Epithelial cell of esophagus (primary cell): Measurements from ENCODE around the gene KLHL21.

Experiments
- DNase-seq: peaks from one replicate; pipeline ENCODE4 v3.0.0; 2010; ENCODE audit warnings: low read depth
- H3K4me3 ChIP-seq: 2 replicates; pipeline ENCODE4 v1.5.1; 2011; ENCODE audit warnings: mild to moderate bottlenecking, low read length, control low read depth
- TF ChIP-seq, protein P1 (sequence below): IDR thresholded peaks from 2 replicates; pipeline ENCODE4 v1.5.1; 2011; ENCODE audit warnings: low read depth, mild to moderate bottlenecking, low read length, control low read depth, inconsistent platforms; ENCODE audit not compliant: insufficient read depth; ENCODE audit errors: missing control alignments

KLHL21 gene

DNA sequence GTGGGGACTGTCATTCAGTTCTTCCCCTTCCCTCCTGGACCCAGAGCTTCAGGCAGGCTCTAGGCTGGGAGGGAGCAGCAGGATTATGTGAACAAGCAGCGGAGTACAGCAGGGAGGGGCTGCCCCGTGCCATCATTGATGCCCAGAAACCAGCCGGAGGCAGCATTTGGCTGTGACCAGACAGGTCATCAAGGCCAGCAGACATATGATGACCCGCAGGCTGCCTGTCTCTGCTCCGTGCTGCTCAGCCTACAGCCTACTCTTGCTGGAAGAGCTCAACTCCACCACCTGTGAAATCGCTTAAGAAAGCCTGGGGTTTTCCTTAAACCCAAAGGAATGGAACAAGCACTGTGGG is 4.9 kb downstream of the KLHL21 start:
- DNase-seq: no peak
- no peak overlapping the region for H3K4me3 ChIP-seq
- TF ChIP-seq, protein P1, sequence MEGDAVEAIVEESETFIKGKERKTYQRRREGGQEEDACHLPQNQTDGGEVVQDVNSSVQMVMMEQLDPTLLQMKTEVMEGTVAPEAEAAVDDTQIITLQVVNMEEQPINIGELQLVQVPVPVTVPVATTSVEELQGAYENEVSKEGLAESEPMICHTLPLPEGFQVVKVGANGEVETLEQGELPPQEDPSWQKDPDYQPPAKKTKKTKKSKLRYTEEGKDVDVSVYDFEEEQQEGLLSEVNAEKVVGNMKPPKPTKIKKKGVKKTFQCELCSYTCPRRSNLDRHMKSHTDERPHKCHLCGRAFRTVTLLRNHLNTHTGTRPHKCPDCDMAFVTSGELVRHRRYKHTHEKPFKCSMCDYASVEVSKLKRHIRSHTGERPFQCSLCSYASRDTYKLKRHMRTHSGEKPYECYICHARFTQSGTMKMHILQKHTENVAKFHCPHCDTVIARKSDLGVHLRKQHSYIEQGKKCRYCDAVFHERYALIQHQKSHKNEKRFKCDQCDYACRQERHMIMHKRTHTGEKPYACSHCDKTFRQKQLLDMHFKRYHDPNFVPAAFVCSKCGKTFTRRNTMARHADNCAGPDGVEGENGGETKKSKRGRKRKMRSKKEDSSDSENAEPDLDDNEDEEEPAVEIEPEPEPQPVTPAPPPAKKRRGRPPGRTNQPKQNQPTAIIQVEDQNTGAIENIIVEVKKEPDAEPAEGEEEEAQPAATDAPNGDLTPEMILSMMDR: no peak

DNA sequence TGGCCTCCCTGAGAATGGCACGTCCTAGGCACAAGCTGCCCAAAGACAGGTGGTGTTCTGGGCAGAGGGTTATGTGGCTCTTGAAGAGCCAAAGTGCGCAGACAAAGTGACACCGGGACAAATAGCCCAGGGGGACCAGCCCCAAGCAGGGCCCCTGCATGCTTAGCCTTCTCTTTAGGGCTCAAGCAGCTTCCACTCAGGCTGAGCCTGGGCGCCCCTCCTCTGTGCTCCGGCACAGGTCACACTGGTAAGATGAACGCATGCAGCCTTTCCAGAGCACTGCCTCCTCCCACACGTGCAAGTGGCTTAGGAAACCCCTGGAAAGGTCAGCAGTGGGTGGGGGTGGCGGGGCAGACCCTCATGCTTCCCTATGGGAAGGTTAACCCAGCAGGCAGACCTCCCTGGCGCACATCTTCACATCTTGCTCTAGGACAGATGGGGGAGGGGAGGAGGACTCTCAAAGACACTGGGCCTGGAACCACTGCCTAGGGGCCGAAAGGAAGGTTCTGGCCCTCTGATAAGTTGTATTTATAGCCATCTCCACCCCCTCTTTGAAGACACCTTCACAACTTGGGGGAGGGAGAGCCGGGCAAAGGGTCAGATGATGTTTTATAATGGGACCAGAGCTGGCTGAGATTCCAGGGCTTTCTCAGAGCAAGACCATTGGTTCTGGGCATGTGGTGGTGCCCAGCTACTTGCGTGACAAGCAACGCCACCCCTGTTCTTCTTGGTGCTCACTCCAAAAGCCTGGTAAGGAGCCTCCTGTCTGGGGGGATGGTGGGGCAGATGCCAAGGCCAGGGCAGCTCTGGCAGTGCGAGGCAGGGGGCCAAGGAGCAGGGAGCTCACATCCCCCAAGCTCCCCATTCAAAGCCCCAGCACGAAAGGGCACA is 5.5 kb downstream of the KLHL21 start:
- TF ChIP-seq, protein P1: no peak
- no peak for DNase-seq
- H3K4me3 ChIP-seq: no peak overlapping the region

DNA sequence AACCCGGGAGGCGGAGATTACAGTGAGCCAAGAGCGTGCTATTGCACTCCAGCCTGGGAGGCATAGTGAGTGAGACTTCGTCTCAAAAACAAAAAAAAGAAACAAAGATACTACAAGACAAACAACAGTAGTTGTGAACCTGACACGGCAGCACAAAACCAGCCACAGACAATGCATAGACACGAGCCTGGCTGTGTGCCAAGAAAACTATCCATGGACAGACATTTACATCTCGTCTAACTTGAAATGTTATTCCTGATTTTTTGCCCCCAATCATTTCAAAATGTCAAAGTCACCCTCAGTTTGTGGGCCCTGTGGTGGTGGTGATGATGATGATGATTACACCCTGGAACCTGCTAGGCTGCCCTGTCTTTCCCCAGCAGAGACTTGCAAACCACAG is 6.3 kb downstream of the KLHL21 start:
- H3K4me3 ChIP-seq: no peak overlapping the region
- TF ChIP-seq, protein P1: no peak
- no peak for DNase-seq

DNA sequence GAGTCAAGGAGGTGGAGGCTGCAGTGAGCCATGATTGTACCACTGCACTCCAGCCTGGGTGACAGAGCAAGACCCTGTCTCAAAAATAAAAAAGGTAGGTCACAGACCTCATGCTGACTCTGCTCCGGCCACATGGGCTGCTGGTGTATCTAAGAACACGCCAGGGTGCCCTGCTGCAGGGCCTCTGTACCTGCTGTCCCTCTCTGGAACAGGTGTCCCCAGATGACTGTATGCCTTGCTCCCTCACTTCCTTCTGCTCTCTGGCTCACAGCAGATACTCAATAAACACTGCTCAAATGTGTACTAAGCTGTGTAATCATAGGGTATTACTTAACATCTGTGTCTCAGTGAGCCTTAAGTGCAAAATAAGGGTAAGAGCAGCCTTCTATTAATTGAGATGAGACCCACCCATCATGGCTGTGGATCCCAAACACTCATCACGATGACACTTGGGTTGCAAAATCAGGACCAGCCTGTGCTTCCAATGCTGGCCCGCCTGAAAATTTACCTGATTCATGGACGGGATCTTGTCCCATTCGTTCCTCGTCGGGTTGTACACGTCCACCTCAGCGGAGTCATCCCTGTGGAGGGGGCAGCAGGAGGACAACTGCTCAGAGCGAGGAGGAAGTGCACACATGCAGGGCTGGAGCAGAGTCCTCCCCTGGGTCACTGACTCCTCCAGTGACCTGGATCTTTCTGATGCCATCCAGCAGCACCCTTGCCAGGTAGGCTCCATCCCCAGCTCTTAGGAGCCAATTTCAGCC is 7.5 kb downstream of the KLHL21 start:
- H3K4me3 ChIP-seq: no peak overlapping the region
- DNase-seq: no peak
- TF ChIP-seq, protein P1: no peak

- no peak for DNase-seq
- no peak overlapping the region for H3K4me3 ChIP-seq
- TF ChIP-seq, protein P1: no peak
These were observed 8.9 kb downstream of the KLHL21 start for GRCh38 chr1:6593810-6594209.

DNA sequence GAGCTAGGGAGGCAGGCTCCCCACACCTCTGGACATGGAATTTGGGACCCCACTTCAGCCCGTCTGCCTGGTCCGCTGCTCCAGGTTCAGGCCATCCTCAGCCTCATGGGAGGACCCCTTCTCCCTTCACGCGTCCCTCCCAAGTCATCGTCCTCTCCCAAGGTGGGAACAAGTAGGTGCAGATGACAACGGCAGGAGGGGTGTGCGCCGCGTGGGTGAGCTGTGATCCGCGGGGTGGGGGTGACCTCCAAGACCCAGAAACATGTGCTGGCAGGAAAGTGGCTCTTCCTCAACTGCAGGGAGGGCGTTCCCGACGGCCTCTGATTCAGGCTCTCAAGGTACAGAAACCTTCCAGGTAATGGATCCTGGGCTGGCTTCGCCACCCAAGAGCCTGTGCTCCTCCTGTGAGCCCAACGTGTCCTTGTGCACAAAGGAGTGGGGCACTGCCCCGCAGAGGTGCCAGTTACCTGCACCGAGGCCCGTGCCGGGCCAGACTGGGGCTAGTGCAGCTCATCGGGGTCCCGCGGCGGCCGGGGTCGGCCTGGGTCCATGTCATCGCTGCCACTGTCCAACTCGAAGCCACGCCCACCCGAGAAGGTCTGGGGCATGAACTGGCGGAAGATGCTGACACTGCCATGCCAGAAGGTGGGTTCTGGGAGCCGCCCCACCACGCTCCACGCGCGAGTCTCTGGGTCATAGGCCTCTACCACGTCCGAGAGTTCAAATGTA is 9.6 kb downstream of the KLHL21 start:
- TF ChIP-seq, protein P1: no peak
- DNase-seq: no peak
- H3K4me3 ChIP-seq: no peak overlapping the region
